Jurkat, Clone E6-1 (cell line): ENCODE data around the gene BHLHE41.
A peak's percentile ranks its signal among the peaks of the same experiment; 100 is the strongest.

Experiments used
- DNase-seq: peaks from one replicate; pipeline ENCODE4 v3.0.0-alpha.2; 2011; ENCODE audit warnings: low read depth, low spot score
- H3K4me3 ChIP-seq: 2 replicates; pipeline ENCODE4 v1.5.1; 2011; ENCODE audit warnings: mild to moderate bottlenecking, low read length, control low read depth, moderate library complexity

Gene BHLHE41

GRCh38 chr12:26136688-26137087 is 11.9 kb upstream of the BHLHE41 start:
- no peak for DNase-seq

GRCh38 chr12:26135571-26135970 is 10.7 kb upstream of the BHLHE41 start:
- DNase-seq, result no peak
- no peak overlapping the region for H3K4me3 ChIP-seq

More at GRCh38 chr12:26136688-26137087, 11.9 kb upstream of the BHLHE41 start:
- no peak overlapping the region for H3K4me3 ChIP-seq

- H3K4me3 ChIP-seq, result no peak overlapping the region
- DNase-seq, result no peak
Measured at GRCh38 chr12:26135010-26135420, 10.2 kb upstream of the BHLHE41 start.

GRCh38 chr12:26134540-26134939 is 9.7 kb upstream of the BHLHE41 start:
- DNase-seq, result no peak
- no peak overlapping the region for H3K4me3 ChIP-seq

- DNase-seq, result no peak
Measured at GRCh38 chr12:26133521-26133920, 8.7 kb upstream of the BHLHE41 start.

GRCh38 chr12:26132866-26133265 is 8.0 kb upstream of the BHLHE41 start:
- H3K4me3 ChIP-seq, result no peak overlapping the region
- DNase-seq, result no peak

More at GRCh38 chr12:26133521-26133920, 8.7 kb upstream of the BHLHE41 start:
- no peak overlapping the region for H3K4me3 ChIP-seq

GRCh38 chr12:26131936-26132335 is 7.1 kb upstream of the BHLHE41 start:
- no peak for DNase-seq
- H3K4me3 ChIP-seq, result no peak overlapping the region

- DNase-seq, result no peak
- H3K4me3 ChIP-seq, result no peak overlapping the region
Measured at GRCh38 chr12:26130728-26131127, 5.9 kb upstream of the BHLHE41 start.

GRCh38 chr12:26128168-26128567 is 3.3 kb upstream of the BHLHE41 start:
- H3K4me3 ChIP-seq, result no peak overlapping the region
- DNase-seq, result no peak

GRCh38 chr12:26127404-26127803 is 2.6 kb upstream of the BHLHE41 start:
- no peak for DNase-seq
- no peak overlapping the region for H3K4me3 ChIP-seq

GRCh38 chr12:26126340-26127284 is 1.8 kb upstream of the BHLHE41 start:
- DNase-seq, result no peak
- H3K4me3 ChIP-seq, result peak overlapping the region; percentile 53

- DNase-seq, result no peak
- peak overlapping the region; percentile 53 for H3K4me3 ChIP-seq
Measured at GRCh38 chr12:26125400-26126339, 833 bp upstream of the BHLHE41 start.

GRCh38 chr12:26123482-26123980 is 1.3 kb downstream of the BHLHE41 start:
- no peak overlapping the region for H3K4me3 ChIP-seq
- no peak for DNase-seq

GRCh38 chr12:26122681-26123481 is 2.0 kb downstream of the BHLHE41 start:
- H3K4me3 ChIP-seq, result peak overlapping the region; percentile 22
- DNase-seq, result no peak

- peak overlapping the region; percentile 25 for H3K4me3 ChIP-seq
- no peak for DNase-seq
Measured at GRCh38 chr12:26122061-26122680, 2.7 kb downstream of the BHLHE41 start.

- no peak for DNase-seq
- no peak overlapping the region for H3K4me3 ChIP-seq
Measured at GRCh38 chr12:26121323-26122060, 3.3 kb downstream of the BHLHE41 start.

- no peak for DNase-seq
- no peak overlapping the region for H3K4me3 ChIP-seq
Measured at GRCh38 chr12:26120561-26121274, 4.1 kb downstream of the BHLHE41 start.
